Endothelial cell (in vitro differentiated cells): ENCODE results near the gene EHMT1. TPM values are rescaled to one million over a fixed set of nuclear protein-coding genes. Genes with fewer than 3 reads are reported as not detected.

ENCODE experiments used
- DNase-seq: peaks from one replicate; pipeline ENCODE4 v3.0.0; 2021; ENCODE audit warnings: low spot score
- H3K27ac Mint-ChIP-seq: one replicate; pipeline ENCODE4 v1.8.0; 2021; ENCODE audit warnings: mixed read lengths, inconsistent platforms; ENCODE audit not compliant: unreplicated experiment
- H3K27me3 Mint-ChIP-seq: one replicate; pipeline ENCODE4 v1.8.0; 2021; ENCODE audit warnings: mild to moderate bottlenecking, moderate library complexity, mixed read lengths, inconsistent platforms; ENCODE audit not compliant: unreplicated experiment
- H3K36me3 Mint-ChIP-seq: one replicate; pipeline ENCODE4 v1.8.0; 2021; ENCODE audit warnings: mild to moderate bottlenecking, low read depth, mixed read lengths, inconsistent platforms; ENCODE audit not compliant: unreplicated experiment
- H3K4me1 Mint-ChIP-seq: one replicate; pipeline ENCODE4 v1.8.0; 2021; ENCODE audit warnings: mild to moderate bottlenecking, mixed read lengths, inconsistent platforms; ENCODE audit not compliant: unreplicated experiment
- H3K4me3 Mint-ChIP-seq: one replicate; pipeline ENCODE4 v1.8.0; 2021; ENCODE audit warnings: mild to moderate bottlenecking, mixed read lengths, inconsistent platforms; ENCODE audit not compliant: unreplicated experiment
- H3K9me3 Mint-ChIP-seq: one replicate; pipeline ENCODE4 v1.8.0; 2021; ENCODE audit warnings: mixed read lengths, inconsistent platforms; ENCODE audit not compliant: unreplicated experiment
- total RNA-seq: library from RNA; stranded (reverse); fragmentation: NEBNext Ultra II Directional; extraction: Animal tissue kit (Norgen Biotek cat#: 25700); gene quantifications from one replicate; pipeline ENCODE4 v1.2.1, GENCODE V29; 2021; ENCODE audit not compliant: unreplicated experiment
- TF ChIP-seq, protein P1 (sequence below): fragments of 200-600 bp; sonication (generic); IDR thresholded peaks from one replicate; pipeline ENCODE4 v1.5.0; 2021; ENCODE audit warnings: antibody characterized with exemption; ENCODE audit not compliant: unreplicated experiment

The EHMT1 gene
- total RNA-seq, 1 donor from 2014 or later, result 120 TPM

DNA sequence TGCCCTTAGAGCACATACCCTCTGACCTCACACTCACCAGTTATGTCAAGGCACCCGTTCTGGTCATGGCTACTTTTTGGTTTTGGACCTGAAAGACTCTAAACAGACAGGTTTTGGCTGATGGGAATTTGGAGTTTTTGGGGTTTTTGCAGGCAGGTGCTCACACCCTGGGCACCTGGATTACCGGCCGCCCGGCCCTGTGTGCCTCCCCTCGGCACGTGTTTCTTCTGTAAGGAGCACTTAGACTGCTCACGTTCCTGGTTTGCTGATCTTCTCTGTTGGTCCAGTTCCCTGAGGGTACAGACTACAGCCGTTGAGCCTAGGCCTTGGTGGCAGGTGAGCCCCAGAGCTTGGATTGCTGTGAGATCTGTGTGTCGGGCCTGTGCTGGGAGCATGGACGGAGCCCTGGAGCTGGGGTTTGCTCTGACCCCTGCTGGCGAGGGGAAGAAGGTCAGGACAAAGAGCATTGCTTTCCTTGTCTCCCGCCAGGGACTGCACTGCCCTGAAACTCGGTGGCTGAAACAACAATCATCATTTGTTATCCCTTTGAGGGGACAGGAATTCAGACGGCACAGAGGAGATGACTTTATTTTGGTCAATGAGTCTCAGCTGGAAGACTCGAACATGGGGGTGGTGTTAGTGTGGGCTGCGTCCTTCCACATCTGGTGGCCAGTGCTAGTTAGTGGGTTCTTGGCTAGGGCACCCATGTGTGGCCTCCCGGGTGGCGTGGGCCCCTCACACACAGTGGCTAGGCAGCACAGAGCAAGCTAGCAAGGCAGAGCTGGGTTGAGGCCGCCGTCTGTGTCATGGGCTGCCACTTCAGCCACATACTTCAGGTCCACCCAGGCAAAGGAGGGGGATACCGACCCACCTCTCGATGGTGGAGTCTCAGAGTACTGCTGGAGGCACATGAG lies 76.4 kb downstream of the EHMT1 start:
- Mint-ChIP-seq H3K27me3 (no peaks in the 10 kb centered on the region), H3K4me1 (peaks cover 38% of the 10 kb centered on the region), H3K9me3 (no peaks in the 10 kb centered on the region), H3K4me3 (peak overlapping the region; percentile 10), H3K27ac (peak overlapping the region; percentile 48), H3K36me3 (peaks cover 6% of the 10 kb centered on the region)
- TF ChIP-seq, protein P1, sequence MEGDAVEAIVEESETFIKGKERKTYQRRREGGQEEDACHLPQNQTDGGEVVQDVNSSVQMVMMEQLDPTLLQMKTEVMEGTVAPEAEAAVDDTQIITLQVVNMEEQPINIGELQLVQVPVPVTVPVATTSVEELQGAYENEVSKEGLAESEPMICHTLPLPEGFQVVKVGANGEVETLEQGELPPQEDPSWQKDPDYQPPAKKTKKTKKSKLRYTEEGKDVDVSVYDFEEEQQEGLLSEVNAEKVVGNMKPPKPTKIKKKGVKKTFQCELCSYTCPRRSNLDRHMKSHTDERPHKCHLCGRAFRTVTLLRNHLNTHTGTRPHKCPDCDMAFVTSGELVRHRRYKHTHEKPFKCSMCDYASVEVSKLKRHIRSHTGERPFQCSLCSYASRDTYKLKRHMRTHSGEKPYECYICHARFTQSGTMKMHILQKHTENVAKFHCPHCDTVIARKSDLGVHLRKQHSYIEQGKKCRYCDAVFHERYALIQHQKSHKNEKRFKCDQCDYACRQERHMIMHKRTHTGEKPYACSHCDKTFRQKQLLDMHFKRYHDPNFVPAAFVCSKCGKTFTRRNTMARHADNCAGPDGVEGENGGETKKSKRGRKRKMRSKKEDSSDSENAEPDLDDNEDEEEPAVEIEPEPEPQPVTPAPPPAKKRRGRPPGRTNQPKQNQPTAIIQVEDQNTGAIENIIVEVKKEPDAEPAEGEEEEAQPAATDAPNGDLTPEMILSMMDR, result peak; percentile 85
- DNase-seq, result peak; percentile 79

DNA sequence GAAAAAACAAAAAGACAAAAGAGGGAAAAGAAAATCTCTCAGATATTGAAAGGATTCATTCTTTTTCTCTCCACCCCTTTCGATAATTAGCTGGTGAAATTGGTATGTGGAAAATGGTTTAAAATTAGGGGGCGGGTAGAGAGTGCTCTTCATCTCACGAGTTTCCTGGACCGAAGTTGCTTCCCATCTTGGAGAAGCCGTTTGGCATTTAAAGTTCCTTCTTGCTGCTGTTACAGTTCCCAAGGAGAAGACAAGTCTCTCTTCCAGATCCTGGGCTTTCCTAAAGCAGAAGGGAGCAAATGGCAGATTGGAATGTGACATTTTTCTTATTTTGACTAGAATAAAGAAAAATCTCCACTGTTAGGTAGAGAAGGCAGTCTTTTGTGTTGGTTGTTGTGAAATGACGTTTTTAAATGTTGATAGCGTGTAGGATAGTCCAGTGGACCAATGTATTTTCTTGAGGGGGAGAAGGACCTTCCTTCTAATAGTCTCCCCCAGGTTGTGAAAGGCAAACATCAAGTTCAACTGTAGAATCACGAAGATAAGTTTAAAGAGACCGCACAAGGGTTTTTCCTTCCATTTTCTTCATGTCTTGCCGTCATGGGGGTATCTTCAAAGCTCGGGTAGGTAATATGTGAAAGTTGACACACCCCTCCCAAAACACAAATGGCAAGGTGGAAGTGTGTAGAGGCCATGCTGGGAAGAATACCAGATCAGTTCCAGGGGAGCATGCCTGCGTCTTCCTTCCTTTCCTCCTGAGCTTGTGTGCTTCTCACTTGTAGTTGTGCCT lies 77.5 kb downstream of the EHMT1 start:
- no peak overlapping the region for H3K27ac Mint-ChIP-seq
- peaks cover 33% of the 10 kb centered on the region for H3K4me1 Mint-ChIP-seq
- no peaks in the 10 kb centered on the region for H3K27me3 Mint-ChIP-seq
- peaks cover 14% of the 10 kb centered on the region for H3K36me3 Mint-ChIP-seq
- H3K4me3 Mint-ChIP-seq, result no peak overlapping the region
- TF ChIP-seq, protein P1, result no peak
- no peaks in the 10 kb centered on the region for H3K9me3 Mint-ChIP-seq
- no peak for DNase-seq

- DNase-seq, result no peak
- TF ChIP-seq, protein P1, result no peak
- H3K36me3 Mint-ChIP-seq, result peaks cover 16% of the 10 kb centered on the region
- H3K9me3 Mint-ChIP-seq, result no peaks in the 10 kb centered on the region
- no peaks in the 10 kb centered on the region for H3K27me3 Mint-ChIP-seq
- H3K4me3 Mint-ChIP-seq, result no peak overlapping the region
- H3K4me1 Mint-ChIP-seq, result peaks cover 27% of the 10 kb centered on the region
- H3K27ac Mint-ChIP-seq, result no peak overlapping the region
These were observed 78.4 kb downstream of the EHMT1 start for GRCh38 chr9:137697193-137697592.

GRCh38 chr9:137697832-137698231 lies 79.0 kb downstream of the EHMT1 start:
- DNase-seq, result no peak
- H3K27ac Mint-ChIP-seq, result no peak overlapping the region

More at GRCh38 chr9:137697832-137698231, 79.0 kb downstream of the EHMT1 start:
- H3K36me3 Mint-ChIP-seq, result peaks cover 15% of the 10 kb centered on the region
- H3K9me3 Mint-ChIP-seq, result no peaks in the 10 kb centered on the region
- TF ChIP-seq, protein P1, result no peak
- no peak overlapping the region for H3K4me3 Mint-ChIP-seq
- no peaks in the 10 kb centered on the region for H3K27me3 Mint-ChIP-seq
- peaks cover 23% of the 10 kb centered on the region for H3K4me1 Mint-ChIP-seq
